H1 (cell line): Measurements from ENCODE around the gene CLGN. TPM values are rescaled to one million over a fixed set of nuclear protein-coding genes. Genes with fewer than 3 reads are reported as not detected.

Source experiments
- CTCF ChIA-PET: fragments of 300-600 bp; sonication (Branson Sonifier 250); formaldehyde crosslinking; loops from one replicate; lab custom pipeline; 2021; ENCODE audit not compliant: partially characterized antibody; lab: Charles Lee
- POLR2A ChIA-PET: fragments of 300-600 bp; sonication (Branson Sonifier 250); formaldehyde crosslinking; loops from one replicate; lab custom pipeline; 2021; ENCODE audit warnings: inconsistent platforms; ENCODE audit not compliant: partially characterized antibody; lab: Charles Lee
- DNase-seq, 2 experiments: peaks; one replicate each; pipeline versions ENCODE4 v3.0.0 to v3.0.0-alpha.2; 2010 to 2022; ENCODE audit warnings: low spot score in 2 of 2, low read depth in 1 of 2, mixed read lengths in 1 of 2
- FAIRE-seq: peaks from 2 replicates; lab custom pipeline; 2011; peaks lifted over from hg19 to GRCh38; lab: Jason Lieb, UNC
- H2AFZ ChIP-seq: 2 replicates; pipeline ENCODE4 v1.8.1; 2012; ENCODE audit warnings: low read length, inconsistent platforms
- H2AK5ac ChIP-seq: 2 replicates; pipeline ENCODE4 v1.6.1; 2013; ENCODE audit warnings: low read depth, low read length
- H2BK120ac ChIP-seq: replicated peaks from 2 replicates; pipeline ENCODE3; 2013; ENCODE audit warnings: low read depth, low read length, inconsistent platforms
- H2BK12ac ChIP-seq: 2 replicates; pipeline ENCODE4 v1.6.1; 2013; ENCODE audit warnings: low read depth, low read length
- H2BK15ac ChIP-seq: 2 replicates; pipeline ENCODE4 v1.6.1; 2013; ENCODE audit warnings: low read length
- H2BK20ac ChIP-seq: 2 replicates; pipeline ENCODE4 v1.6.1; 2013; ENCODE audit warnings: low read length
- H2BK5ac ChIP-seq: 2 replicates; pipeline ENCODE4 v1.6.1; 2013; ENCODE audit warnings: low read depth, low read length
- H3K14ac ChIP-seq: 2 replicates; pipeline ENCODE4 v1.6.1; 2013; ENCODE audit warnings: inconsistent platforms; ENCODE audit not compliant: insufficient read length
- H3K18ac ChIP-seq: 2 replicates; pipeline ENCODE4 v1.6.1; 2013; ENCODE audit warnings: low read length; ENCODE audit errors: extremely low read depth
- H3K23ac ChIP-seq: 2 replicates; pipeline ENCODE4 v1.6.1; 2013; ENCODE audit warnings: inconsistent platforms; ENCODE audit not compliant: insufficient read length
- H3K23me2 ChIP-seq: 2 replicates; pipeline ENCODE4 v1.6.1; 2013; ENCODE audit warnings: low read depth, low read length
- H3K27ac ChIP-seq: 2 replicates; pipeline ENCODE4 v1.6.1; 2011; ENCODE audit warnings: low read depth, low read length, inconsistent platforms
- H3K27me3 ChIP-seq, 4 experiments: replicated peaks in 1 of 4; 1 replicate in 1 of 4; 2 replicates in 3 of 4; pipeline versions ENCODE4 v1.6.1 to v1.8.1; 2011 to 2013; ENCODE audit warnings: low read length in 3 of 4, mild to moderate bottlenecking in 3 of 4, inconsistent platforms in 2 of 4, mixed read lengths in 2 of 4, moderate library complexity in 1 of 4; ENCODE audit not compliant: control insufficient read depth in 3 of 4, insufficient read depth in 3 of 4; ENCODE audit errors: extremely low read depth in 1 of 4
- H3K36me3 ChIP-seq, 4 experiments: 2 replicates each; pipeline versions ENCODE4 v1.6.1 to v1.8.1; 2011 to 2013; ENCODE audit warnings: mild to moderate bottlenecking in 4 of 4, low read length in 3 of 4, moderate library complexity in 2 of 4, control low read depth in 1 of 4, inconsistent platforms in 1 of 4; ENCODE audit not compliant: insufficient read depth in 4 of 4, control insufficient read depth in 2 of 4
- H3K4ac ChIP-seq: replicated peaks from 2 replicates; pipeline ENCODE3; 2013; ENCODE audit warnings: low read length, low read depth, mixed read lengths, inconsistent platforms; ENCODE audit not compliant: insufficient read length
- H3K4me1 ChIP-seq, 4 experiments: replicated peaks in 1 of 4; 1 replicate in 1 of 4; 2 replicates in 3 of 4; pipeline versions ENCODE4 v1.6.1 to v1.8.1; 2011 to 2013; ENCODE audit warnings: low read length in 3 of 4, inconsistent platforms in 2 of 4, mixed read lengths in 1 of 4; ENCODE audit not compliant: insufficient read depth in 4 of 4, control insufficient read depth in 3 of 4
- H3K4me2 ChIP-seq, 2 experiments: 2 replicates each; pipeline versions ENCODE4 v1.6.1 to v1.8.1; 2011 to 2013; ENCODE audit warnings: low read depth in 2 of 2, low read length in 2 of 2, control low read depth in 1 of 2, inconsistent platforms in 1 of 2, mild to moderate bottlenecking in 1 of 2; ENCODE audit not compliant: insufficient read depth in 1 of 2
- H3K4me3 ChIP-seq, 4 experiments: fragments of 200-600, 300-600 bp in 1 of 4; sonication (generic), shearing (Covaris generic), sonication (Bioruptor Twin) in 1 of 4; 2 replicates each; pipeline versions ENCODE4 v1.5.1 to v1.8.1; 2011 to 2016; ENCODE audit warnings: low read length in 4 of 4, low read depth in 3 of 4, control low read depth in 2 of 4, inconsistent platforms in 2 of 4, mild to moderate bottlenecking in 2 of 4, mixed read lengths in 1 of 4, moderate library complexity in 1 of 4; ENCODE audit not compliant: insufficient read depth in 2 of 4; ENCODE audit errors: extremely low read depth in 1 of 4
- H3K56ac ChIP-seq: replicated peaks from 2 replicates; pipeline ENCODE3; 2013; ENCODE audit warnings: low read depth, mild to moderate bottlenecking, mixed read lengths, low read length, inconsistent platforms; ENCODE audit not compliant: insufficient read length
- H3K79me1 ChIP-seq: 2 replicates; pipeline ENCODE4 v1.6.1; 2013; ENCODE audit warnings: low read depth, low read length, control low read depth
- H3K79me2 ChIP-seq, 2 experiments: 2 replicates each; pipeline versions ENCODE4 v1.6.1 to v1.8.1; 2012 to 2013; ENCODE audit warnings: low read length in 2 of 2, mild to moderate bottlenecking in 2 of 2, inconsistent platforms in 1 of 2; ENCODE audit not compliant: insufficient read depth in 2 of 2, control insufficient read depth in 1 of 2
- H3K9ac ChIP-seq, 4 experiments: replicated peaks in 1 of 4; 1 replicate in 1 of 4; 2 replicates in 3 of 4; pipeline versions ENCODE4 v1.6.1 to v1.8.1; 2011 to 2013; ENCODE audit warnings: low read depth in 3 of 4, low read length in 3 of 4, control low read depth in 2 of 4, mild to moderate bottlenecking in 2 of 4, moderate library complexity in 2 of 4, inconsistent platforms in 1 of 4; ENCODE audit errors: extremely low read depth in 1 of 4
- H3K9me3 ChIP-seq, 2 experiments: 2 replicates each; pipeline versions ENCODE4 v1.6.1 to v1.8.1; 2012 to 2013; ENCODE audit warnings: mild to moderate bottlenecking in 2 of 2, moderate library complexity in 2 of 2, control low read depth in 1 of 2, inconsistent platforms in 1 of 2, low read depth in 1 of 2, low read length in 1 of 2, mixed read lengths in 1 of 2; ENCODE audit not compliant: insufficient read depth in 2 of 2
- H4K20me1 ChIP-seq, 2 experiments: replicated peaks in 1 of 2; 2 replicates each; pipeline versions ENCODE3 to v1.8.1; 2011 to 2013; ENCODE audit warnings: inconsistent platforms in 2 of 2, low read length in 2 of 2, mild to moderate bottlenecking in 1 of 2; ENCODE audit not compliant: insufficient read depth in 2 of 2, control insufficient read depth in 1 of 2
- H4K5ac ChIP-seq: 2 replicates; pipeline ENCODE4 v1.6.1; 2013; ENCODE audit warnings: low read length, low read depth, mixed read lengths, inconsistent platforms; ENCODE audit not compliant: insufficient read length
- H4K8ac ChIP-seq: 2 replicates; pipeline ENCODE4 v1.8.0; 2013; ENCODE audit warnings: mild to moderate bottlenecking, moderate library complexity, low read length, inconsistent platforms; ENCODE audit not compliant: insufficient read depth; ENCODE audit errors: extremely low read depth
- H4K91ac ChIP-seq: replicated peaks from 2 replicates; pipeline ENCODE3; 2013; ENCODE audit warnings: low read length, mixed read lengths, inconsistent platforms; ENCODE audit not compliant: insufficient read length
- MAFK ChIP-seq: IDR thresholded peaks from 2 replicates; pipeline ENCODE4 v1.6.1; 2012; ENCODE audit warnings: low read depth, mild to moderate bottlenecking, improper control_type of control experiment, low read length
- WGBS, 2 experiments: shearing (Covaris generic) in 1 of 2; methylation state at CpG; one replicate each; pipeline versions ENCODE4 v1.1.6 to v1.1.7; 2013 to 2015; ENCODE audit warnings: low lambda C conversion rate in 2 of 2, mixed read lengths in 2 of 2, inconsistent platforms in 1 of 2, low coverage in 1 of 2, missing lambda C conversion rate in 1 of 2; ENCODE audit not compliant: insufficient replicate concordance in 2 of 2, insufficient coverage in 1 of 2, insufficient read length in 1 of 2; ENCODE audit errors: extremely low coverage in 1 of 2, missing lambda C conversion rate in 1 of 2; 5-methylcytosine and 5-hydroxymethylcytosine counted together
- polyA plus RNA-seq, 7 experiments: library from polyadenylated mRNA; depleted of rRNA in 3 of 7; stranded (reverse) in 5 of 7; unstranded in 2 of 7; fragments of >200 nt in 5 of 7; fragments of 200-250 nt in 2 of 7; gene quantifications; 1 replicate in 5 of 7; 2 replicates in 1 of 7; 4 replicates in 1 of 7; pipeline versions ENCODE4 v1.2.1 to v1.2.3, GENCODE V29; 2011 to 2013; ENCODE audit warnings: missing spikeins in 2 of 7, mixed read lengths in 2 of 7
- total RNA-seq: library from RNA; stranded (reverse); fragmentation: NEBNext Ultra II Directional; extraction: Animal tissue kit (Norgen Biotek cat#: 25700); gene quantifications from 2 replicates; pipeline ENCODE4 v1.2.1, GENCODE V29; 2021

Gene CLGN
- total and polyA plus RNA-seq, 2 of the 8 experiments (the other 6 are each of a cell fraction or from before 2014, with no cell fraction given), result 1.7 to 3.1 TPM

DNA sequence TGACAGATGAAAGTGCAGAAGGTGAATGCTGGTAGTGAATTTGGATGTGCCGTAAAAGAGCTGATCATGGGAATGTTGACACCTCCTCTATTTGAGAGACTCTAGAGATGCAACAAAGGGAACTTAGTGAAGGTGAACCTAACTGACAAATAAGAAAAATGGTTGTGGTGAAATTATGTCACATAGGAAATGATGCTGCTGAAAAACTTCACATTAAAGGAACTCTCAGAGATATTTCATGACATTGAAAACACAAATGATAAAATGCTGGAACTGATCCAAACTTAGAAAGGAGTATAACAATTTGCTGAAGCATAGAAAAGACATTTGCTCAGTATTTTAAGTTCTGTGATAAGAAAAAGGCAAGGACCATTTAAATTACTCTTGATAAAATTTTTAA is 38.7 kb upstream of the CLGN start:
- Histone ChIP-seq H3K56ac (no peak overlapping the region), H2BK12ac (no peak overlapping the region), H3K36me3 (no peaks in the 10 kb centered on the region), H4K8ac (no peak overlapping the region), H3K4me1 (peaks cover 0 to 3% (median under 1%) of the 10 kb centered on the region in 4 experiments; a peak in 2 of 7 replicates), H3K14ac (no peak overlapping the region), H2BK15ac (no peak overlapping the region), H3K4me2 (no peak overlapping the region), H3K23ac (no peak overlapping the region), H2AK5ac (no peak overlapping the region), H3K27me3 (no peaks in the 10 kb centered on the region), H3K23me2 (no peaks in the 10 kb centered on the region), H3K4me3 (no peak overlapping the region), H3K18ac (no peak overlapping the region), H4K91ac (no peak overlapping the region), H3K79me1 (no peaks in the 10 kb centered on the region), H2BK20ac (no peak overlapping the region), H2AFZ (no peak overlapping the region), H2BK5ac (no peak overlapping the region), H3K4ac (no peak overlapping the region), H3K9me3 (no peaks in the 10 kb centered on the region), H3K79me2 (no peaks in the 10 kb centered on the region), H4K20me1 (no peaks in the 10 kb centered on the region), H4K5ac (no peak overlapping the region), H3K27ac (no peak overlapping the region), H3K9ac (no peak overlapping the region), H2BK120ac (no peak overlapping the region)
- WGBS, 2 experiments, result 75% methylated on average over 1 of the region's 1 CpG; no CpG with 5 or more reads in 1 of the 2 experiments
- ChIA-PET POLR2A (no interaction called here), CTCF (interaction anchor here (1.0 to 1.5 kb wide), 2 partner anchors 18 to 418 kb away, joined by 3 to 5 read pairs; no protein-coding TSS in a partner anchor)
- DNase-seq, result no peak
- FAIRE-seq, result no peak
- no peak for TF ChIP-seq MAFK
